ENCODE measurements around the gene ASB13. TPM values are rescaled to one million over a fixed set of nuclear protein-coding genes. Genes with fewer than 3 reads are reported as not detected.

ASB13 gene
- total RNA-seq, 1 experiment from 2014 or later = 25.9 TPM

GRCh38 chr10:5708356-5708755 is 42.0 kb upstream of the ASB13 start:
- DNase-seq (ENCODE audit: low read depth, low spot score) = no peak
- ChIA-PET CTCF (no interaction called here), RAD21 (ENCODE audit: low non-redundant PET in 1 of 2, low total read pairs in 2 of 2, uncharacterized antibody in 2 of 2, unreplicated experiment in 2 of 2) (no interaction called here), POLR2A (no interaction called here)
- intact Hi-C loops (cut with micrococcal nuclease) = no loop called here
- no peak for ATAC-seq
- no peaks in the 10 kb centered on the region for H3K9me2 ChIP-seq (ENCODE audit: insufficient read depth)
- BruUV-seq (replicated peaks) = no TSS peak
- H2AFZ ChIP-seq (ENCODE audit: low read depth, low read length, poor library complexity, severe bottlenecking) = no peak overlapping the region
- H3K27ac ChIP-seq (ENCODE audit: low read depth, low read length) = no peak overlapping the region
- no peaks in the 10 kb centered on the region for H3K9me3 ChIP-seq (ENCODE audit: control insufficient read depth in 1 of 2, insufficient read depth in 1 of 2, low read depth in 1 of 2, low read length in 2 of 2)
- H3K36me3 ChIP-seq (ENCODE audit: control insufficient read depth in 1 of 2, insufficient read depth in 2 of 2, low read length in 2 of 2) = no peaks in the 10 kb centered on the region
- H3K79me2 ChIP-seq (ENCODE audit: insufficient read depth, low read length) = peaks cover 98% of the 10 kb centered on the region
- no peaks in the 10 kb centered on the region; the same call in 1 of the 2 replicates for H4K20me1 ChIP-seq (ENCODE audit: insufficient read depth)
- H3K27me3 ChIP-seq (ENCODE audit: insufficient read depth, low read length) = no peaks in the 10 kb centered on the region
- H3K4me1 ChIP-seq (ENCODE audit: control insufficient read depth in 1 of 2, insufficient read depth in 2 of 2, low read length in 2 of 2) = no peaks in the 10 kb centered on the region
- TF ChIP-seq SP1 (IDR thresholded peaks at IDR 0.05; ENCODE audit: low read depth) = no peak
- no peak for TF ChIP-seq JUND (IDR thresholded peaks at IDR 0.05)
- TF ChIP-seq ZNF274 (IDR thresholded peaks at IDR 0.05; ENCODE audit: low read depth, low read length) = no peak
- TF ChIP-seq SIN3A (IDR thresholded peaks at IDR 0.05; ENCODE audit: low read depth) = no peak
- TF ChIP-seq CEBPB (IDR thresholded peaks at IDR 0.05; ENCODE audit: low read depth) = no peak
- no peak for TF ChIP-seq RAD21 (IDR thresholded peaks at IDR 0.05; ENCODE audit: low read depth)
- TF ChIP-seq CTCF (IDR thresholded peaks at IDR 0.05 in 2 of 3, conservative IDR thresholded peaks at IDR 0.05 in 1 of 3; ENCODE audit: borderline replicate concordance in 1 of 3, insufficient read depth in 1 of 3, low read depth in 2 of 3, low read length in 2 of 3) = no peak
- TF ChIP-seq SRF (IDR thresholded peaks at IDR 0.05; ENCODE audit: low read depth) = no peak
- no peak overlapping the region for H3K4me3 ChIP-seq (replicated peaks in 1 of 2; ENCODE audit: low read depth in 1 of 2, low read length in 2 of 2)
- no peak overlapping the region for H3K4me2 ChIP-seq (ENCODE audit: low read length)
- no peak overlapping the region for H3K9ac ChIP-seq (ENCODE audit: low read length)

GRCh38 chr10:5698062-5698461 is 31.7 kb upstream of the ASB13 start:
- no TSS peak for BruUV-seq (replicated peaks)
- CTCF ChIA-PET = no interaction called here
- DNase-seq (ENCODE audit: low read depth, low spot score) (no peak), ATAC-seq (no peak)
- no peaks in the 10 kb centered on the region for H3K27me3 ChIP-seq (ENCODE audit: insufficient read depth, low read length)
- no peak overlapping the region for H3K27ac ChIP-seq (ENCODE audit: low read depth, low read length)
- no peak overlapping the region for H3K4me2 ChIP-seq (ENCODE audit: low read length)
- H2AFZ ChIP-seq (ENCODE audit: low read depth, low read length, poor library complexity, severe bottlenecking) = no peak overlapping the region
- H3K4me3 ChIP-seq (replicated peaks in 1 of 2; ENCODE audit: low read depth in 1 of 2, low read length in 2 of 2) = no peak overlapping the region
- peaks cover 100% of the 10 kb centered on the region for H3K79me2 ChIP-seq (ENCODE audit: insufficient read depth, low read length)
- H4K20me1 ChIP-seq (ENCODE audit: insufficient read depth) = peaks cover 19% of the 10 kb centered on the region; the same call in 1 of the 2 replicates
- TF ChIP-seq JUND (IDR thresholded peaks at IDR 0.05) (no peak), FOSL1 (IDR thresholded peaks at IDR 0.05; ENCODE audit: low read depth) (no peak), SRF (IDR thresholded peaks at IDR 0.05; ENCODE audit: low read depth) (no peak), YY1 (IDR thresholded peaks at IDR 0.05; ENCODE audit: extremely low read depth, insufficient replicate concordance, low read depth, low read length) (no peak), ZNF274 (IDR thresholded peaks at IDR 0.05; ENCODE audit: low read depth, low read length) (no peak), SIN3A (IDR thresholded peaks at IDR 0.05; ENCODE audit: low read depth) (no peak), REST (IDR thresholded peaks at IDR 0.05; ENCODE audit: low read depth) (no peak), CBX3 (IDR thresholded peaks at IDR 0.05; ENCODE audit: low read depth) (no peak), RAD21 (IDR thresholded peaks at IDR 0.05; ENCODE audit: low read depth) (no peak)
- RAD21 ChIA-PET (ENCODE audit: low non-redundant PET in 1 of 2, low total read pairs in 2 of 2, uncharacterized antibody in 2 of 2, unreplicated experiment in 2 of 2) = no interaction called here
- H3K9ac ChIP-seq (ENCODE audit: low read length) = no peak overlapping the region
- no peaks in the 10 kb centered on the region for H3K9me2 ChIP-seq (ENCODE audit: insufficient read depth)
- no peaks in the 10 kb centered on the region for H3K36me3 ChIP-seq (ENCODE audit: control insufficient read depth in 1 of 2, insufficient read depth in 2 of 2, low read length in 2 of 2)
- no peaks in the 10 kb centered on the region for H3K9me3 ChIP-seq (ENCODE audit: control insufficient read depth in 1 of 2, insufficient read depth in 1 of 2, low read depth in 1 of 2, low read length in 2 of 2)
- no peaks in the 10 kb centered on the region for H3K4me1 ChIP-seq (ENCODE audit: control insufficient read depth in 1 of 2, insufficient read depth in 2 of 2, low read length in 2 of 2)
- POLR2A ChIA-PET = no interaction called here
- intact Hi-C loops (cut with micrococcal nuclease) = no loop called here

All from HCT116 (cell line).